Ovary (tissue), 9 donors: ENCODE results near the gene MYBL2. TPM values are rescaled to one million over a fixed set of nuclear protein-coding genes. Genes with fewer than 3 reads are reported as not detected.

Experiments
- DNase-seq, 5 donors: peaks; one replicate each; pipeline ENCODE4 v3.0.0-alpha.2; 2019 to 2020
- H3K27ac ChIP-seq, 2 donors: fragments of 200-600 bp; one replicate each; pipeline versions ENCODE4 v1.5.1 to v1.8.0; 2019 to 2022
- H3K27me3 ChIP-seq: fragments of 200-600 bp; one replicate; pipeline ENCODE4 v1.8.0; 2022
- H3K36me3 ChIP-seq: fragments of 200-600 bp; sonication (generic); one replicate; pipeline ENCODE4 v1.5.1; 2019
- H3K4me1 ChIP-seq: one replicate; pipeline ENCODE4 v1.8.1; 2013; ENCODE audit warnings: mild to moderate bottlenecking, moderate library complexity; ENCODE audit not compliant: insufficient read depth
- H3K4me3 ChIP-seq: fragments of 200-600 bp; sonication (generic); one replicate; pipeline ENCODE4 v1.5.1; 2017
- H3K9me3 ChIP-seq, 2 donors: fragments of 200-600 bp in 1 of 2; sonication (generic) in 1 of 2; one replicate each; pipeline versions ENCODE4 v1.5.1 to v1.8.1; 2013 to 2019; ENCODE audit warnings: mild to moderate bottlenecking in 1 of 2, moderate library complexity in 1 of 2
- CTCF ChIP-seq, 3 donors: fragments of 450-650 bp in 2 of 3; fragments of 200-600 bp in 1 of 3; IDR thresholded peaks; one replicate each; pipeline versions ENCODE4 v1.5.1 to v1.8.0; 2016 to 2022; ENCODE audit warnings: antibody characterized with exemption in 3 of 3, mild to moderate bottlenecking in 1 of 3
- EP300 ChIP-seq: sonication (generic); formaldehyde crosslinking; IDR thresholded peaks from one replicate; pipeline ENCODE4 v1.6.1; 2017; ENCODE audit warnings: antibody characterized with exemption
- POLR2A ChIP-seq: fragments of 450-650 bp; IDR thresholded peaks from one replicate; pipeline ENCODE4 v1.6.1; 2017; ENCODE audit warnings: antibody characterized with exemption, mild to moderate bottlenecking, moderate library complexity
- WGBS, 3 donors: extraction: QIAGEN DNeasy Blood & Tissue Kit in 1 of 3; methylation state at CpG; one replicate each; pipeline versions ENCODE4 v1.1.5 to v1.1.7; 2013 to 2017; 5-methylcytosine and 5-hydroxymethylcytosine counted together
- intact Hi-C, 4 donors: fragments of 100-400 bp; cut with DNase I; formaldehyde crosslinking; loops; one replicate each; pipeline versions ENCODE4 v1.11.0 to v1.15.1; 2022 to 2023
- polyA plus RNA-seq, 2 donors: library from polyadenylated mRNA; stranded (reverse); fragments of 200-250 nt in 1 of 2; fragments of 350-450 nt in 1 of 2; fragmentation: Illumina TruSeq in 1 of 2; extraction: RNeasy Lipid Tissue Mini Kit (QIAGEN cat#74804) in 1 of 2; gene quantifications; one replicate each; pipeline ENCODE4 v1.2.3, GENCODE V29; 2013 to 2014
- total RNA-seq, 7 donors: library from RNA; depleted of rRNA in 2 of 7; stranded (reverse); fragments of >200 nt in 2 of 7; fragmentation: NEBNext Ultra II Directional in 3 of 7; extraction: Animal tissue kit (Norgen Biotek cat#: 25700) in 3 of 7; gene quantifications; one replicate each; pipeline versions ENCODE4 v1.1.0 to v1.2.4, GENCODE V29; 2016 to 2023
- donor health status: DM: no; HTN: no; CAD: no; lungs with moderate emphysema.
- donor health status: DM: no; HTN: no; CAD: no.
- donor health status: Bipolar disorder and iron deficiency.
- donor health status: DM: yes; HTN: yes; CAD: no.
- donor health status: DM: no; HTN: no; CAD: no.
- donor health status: DM: yes; HTN: yes; CAD: no.

MYBL2 gene
- total and polyA plus RNA-seq, 9 donors = 0.11 to 1.6 (median 0.87) TPM; not detected in 3

- H3K4me3 ChIP-seq = no peak overlapping the region
- H3K27ac ChIP-seq = no peak overlapping the region
- no peaks in the 10 kb centered on the region for H3K36me3 ChIP-seq
- H3K4me1 ChIP-seq = no peaks in the 10 kb centered on the region
- intact Hi-C loops = loop anchor here in 2 of 4 donors (5.0 kb wide), 2 partner anchors 332 to 337 kb away; no protein-coding TSS in a partner anchor
- no peaks in the 10 kb centered on the region for H3K9me3 ChIP-seq
- DNase-seq = no peak
- TF ChIP-seq CTCF (IDR thresholded peaks at IDR 0.05) = no peak
- TF ChIP-seq POLR2A = no peak
- TF ChIP-seq EP300 = no peak
- 48 to 50% (median 49%) methylated on average over 12 of the region's 12 CpGs for WGBS, 3 donors
- H3K27me3 ChIP-seq = no peaks in the 10 kb centered on the region
Measured at GRCh38 chr20:43744966-43745730, 78.2 kb downstream of the MYBL2 start.

- TF ChIP-seq CTCF (IDR thresholded peaks at IDR 0.05) = no peak
- no peak for TF ChIP-seq EP300
- no peak for TF ChIP-seq POLR2A
- Histone ChIP-seq H3K4me3 (no peak overlapping the region), H3K9me3 (no peaks in the 10 kb centered on the region), H3K36me3 (no peaks in the 10 kb centered on the region), H3K27ac (no peak overlapping the region), H3K27me3 (no peaks in the 10 kb centered on the region), H3K4me1 (no peaks in the 10 kb centered on the region)
- no peak for DNase-seq
- WGBS, 3 donors = 41 to 51% (median 48%) methylated on average over 12 of the region's 12 CpGs
- intact Hi-C loops = loop anchor here in 2 of 4 donors (5.0 kb wide), 2 partner anchors 331 to 336 kb away; no protein-coding TSS in a partner anchor
Measured at GRCh38 chr20:43746344-43747137, 79.6 kb downstream of the MYBL2 start.

GRCh38 chr20:43748274-43748673 lies 81.4 kb downstream of the MYBL2 start:
- no peaks in the 10 kb centered on the region for H3K9me3 ChIP-seq
- H3K4me3 ChIP-seq = no peak overlapping the region
- intact Hi-C loops = loop anchor here in 2 of 4 donors (5.0 kb wide), 2 partner anchors 329 to 334 kb away; no protein-coding TSS in a partner anchor
- DNase-seq = no peak
- no peaks in the 10 kb centered on the region for H3K4me1 ChIP-seq
- TF ChIP-seq POLR2A (no peak), EP300 (no peak), CTCF (IDR thresholded peaks at IDR 0.05) (no peak)
- no peaks in the 10 kb centered on the region for H3K36me3 ChIP-seq
- H3K27ac ChIP-seq = no peak overlapping the region
- WGBS, 3 donors = 52 to 85% (median 75%) methylated on average over 1 of the region's 1 CpG
- H3K27me3 ChIP-seq = no peaks in the 10 kb centered on the region

- H3K9me3 ChIP-seq = no peaks in the 10 kb centered on the region
- DNase-seq = peak; percentile 30 to 79 (median 46)
- intact Hi-C loops = loop anchor here (5.0 kb wide), 2 partner anchors 327 to 332 kb away; no protein-coding TSS in a partner anchor
- no peaks in the 10 kb centered on the region for H3K27me3 ChIP-seq
- H3K4me1 ChIP-seq = no peaks in the 10 kb centered on the region
- H3K27ac ChIP-seq = no peak overlapping the region
- H3K4me3 ChIP-seq = no peak overlapping the region
- 8 to 9% (median 9%) methylated on average over 23 of the region's 23 CpGs for WGBS, 3 donors
- TF ChIP-seq POLR2A (no peak), EP300 (no peak), CTCF (IDR thresholded peaks at IDR 0.05) (peak in 2 of 3 donors; percentile 51 to 90)
- H3K36me3 ChIP-seq = no peaks in the 10 kb centered on the region
Measured at GRCh38 chr20:43749734-43750294, 82.9 kb downstream of the MYBL2 start.
